K562 (cell line): ENCODE data around the gene PEDS1. TPM values are rescaled to one million over a fixed set of nuclear protein-coding genes. Genes with fewer than 3 reads are reported as not detected.

ENCODE experiments used
- ATAC-seq: fragments of 200-7000 bp; cut with Tn5 transposase; 3 replicates; pipeline ENCODE4 v1.9.1; 2020; ENCODE audit warnings: moderate library complexity
- BruUV-seq: library from RNA; stranded (reverse); fragments of 400-500 nt; replicated peaks from 2 replicates; lab custom pipeline; 2021; lab: Mats Ljungman, UMichigan
- CTCF ChIA-PET: fragments of 300-600 bp; formaldehyde crosslinking; extraction: SDS; loops from one replicate; lab custom pipeline; 2021; ENCODE audit warnings: low intra/inter-chr PET ratio; lab: Yijun Ruan, JAX
- POLR2A ChIA-PET: fragments of 300-600, 350-650 bp; sonication (Branson Sonifier 250); formaldehyde crosslinking; extraction: SDS; loops from one replicate; lab custom pipeline; 2021; ENCODE audit warnings: antibody characterized with exemption, inconsistent platforms; lab: Yijun Ruan, JAX
- DNase-seq, 4 experiments: peaks; one replicate each; pipeline versions ENCODE4 v3.0.0 to v3.0.0-alpha.2; 2011 to 2018; ENCODE audit warnings: low spot score in 3 of 4, mixed read lengths in 3 of 4; ENCODE audit errors: extremely low read depth in 1 of 4
- FAIRE-seq: peaks from 2 replicates; lab custom pipeline; 2011; peaks lifted over from hg19 to GRCh38; lab: Jason Lieb, UNC
- H2AFZ ChIP-seq: 2 replicates; pipeline ENCODE4 v1.6.0; 2011; ENCODE audit warnings: low read depth, low read length, control low read depth, inconsistent platforms
- H3K27ac ChIP-seq: fragments of 200-600 bp; 3 replicates; pipeline ENCODE4 v1.8.0; 2011; ENCODE audit warnings: low read depth, mild to moderate bottlenecking, control low read depth, inconsistent platforms, low read length, moderate library complexity, mixed read lengths; ENCODE audit errors: extremely low read depth
- H3K27me3 ChIP-seq, 2 experiments: fragments of 300-600 bp in 1 of 2; 2 replicates in 1 of 2; 3 replicates in 1 of 2; pipeline versions ENCODE4 v1.6.0 to v1.8.0; 2011; ENCODE audit warnings: inconsistent platforms in 2 of 2, low read length in 2 of 2, mild to moderate bottlenecking in 1 of 2, mixed read lengths in 1 of 2, moderate library complexity in 1 of 2; ENCODE audit not compliant: control insufficient read depth in 2 of 2, insufficient read depth in 2 of 2
- H3K36me3 ChIP-seq: fragments of 300-600 bp; 3 replicates; pipeline ENCODE4 v1.8.0; 2011; ENCODE audit warnings: mild to moderate bottlenecking, low read length, inconsistent platforms; ENCODE audit not compliant: control insufficient read depth, insufficient read depth
- H3K4me1 ChIP-seq, 2 experiments: fragments of 200-600 bp in 1 of 2; replicated peaks in 1 of 2; 2 replicates in 1 of 2; 3 replicates in 1 of 2; pipeline versions ENCODE4 v1.5.1 to v1.8.0; 2011; ENCODE audit warnings: inconsistent platforms in 2 of 2, low read length in 2 of 2, mild to moderate bottlenecking in 1 of 2, mixed read lengths in 1 of 2, moderate library complexity in 1 of 2; ENCODE audit not compliant: control insufficient read depth in 2 of 2, insufficient read depth in 2 of 2
- H3K4me2 ChIP-seq: 2 replicates; pipeline ENCODE4 v1.6.1; 2011; ENCODE audit warnings: low read length, control low read depth, inconsistent platforms, mixed read lengths; ENCODE audit not compliant: insufficient read depth
- H3K4me3 ChIP-seq: fragments of 200-600 bp; sonication (generic), shearing (Covaris generic); 2 replicates; pipeline ENCODE4 v1.5.1; 2016; ENCODE audit warnings: control low read depth, inconsistent platforms
- H3K79me2 ChIP-seq: fragments of 200-600 bp; 3 replicates; pipeline ENCODE4 v1.8.0; 2011; ENCODE audit warnings: low read length, inconsistent platforms; ENCODE audit not compliant: control insufficient read depth, insufficient read depth
- H3K9ac ChIP-seq, 2 experiments: 2 replicates each; pipeline versions ENCODE4 v1.6.0 to v1.6.1; 2011; ENCODE audit warnings: low read depth in 2 of 2, low read length in 2 of 2, control low read depth in 1 of 2, inconsistent platforms in 1 of 2, mild to moderate bottlenecking in 1 of 2, mixed read lengths in 1 of 2; ENCODE audit not compliant: insufficient read depth in 1 of 2
- H3K9me1 ChIP-seq: one replicate; pipeline ENCODE4 v1.6.0; 2011; ENCODE audit warnings: inconsistent platforms, mild to moderate bottlenecking, low read length, moderate library complexity; ENCODE audit not compliant: control insufficient read depth, insufficient read depth
- H3K9me3 ChIP-seq: replicated peaks from 2 replicates; pipeline ENCODE4 v1.5.1; 2011; ENCODE audit warnings: low read depth, low read length, inconsistent platforms; ENCODE audit not compliant: control insufficient read depth, insufficient read depth
- H4K20me1 ChIP-seq: replicated peaks from 2 replicates; pipeline ENCODE4 v1.6.1; 2011; ENCODE audit warnings: low read length, inconsistent platforms, mixed read lengths; ENCODE audit not compliant: control insufficient read depth, insufficient read depth
- BCOR ChIP-seq: fragments of 450-650 bp; IDR thresholded peaks from 2 replicates; pipeline ENCODE4 v1.6.1; 2016
- CSDE1 ChIP-seq, 2 experiments: fragments of 450-650 bp; IDR thresholded peaks; 2 replicates each; pipeline ENCODE4 v1.6.1; 2016; ENCODE audit warnings: mild to moderate bottlenecking in 1 of 2
- HDAC6 ChIP-seq: IDR thresholded peaks from 2 replicates; pipeline ENCODE4 v1.6.1; 2012; ENCODE audit warnings: low read depth, mild to moderate bottlenecking, control low read depth, inconsistent platforms, low read length, moderate library complexity
- MED1 ChIP-seq: sonication (generic); formaldehyde crosslinking; IDR thresholded peaks from 2 replicates; pipeline ENCODE4 v1.8.1; 2023; ENCODE audit warnings: missing genetic modification reagents, borderline replicate concordance
- RBM25 ChIP-seq: fragments of 200-400 bp; formaldehyde crosslinking; IDR thresholded peaks from 2 replicates; pipeline ENCODE4 v1.6.1; 2018; ENCODE audit warnings: low read length, low read depth, moderate library complexity; ENCODE audit not compliant: severe bottlenecking
- RCOR1 ChIP-seq, 2 experiments: IDR thresholded peaks; 2 replicates each; pipeline ENCODE4 v1.6.1; 2012; ENCODE audit warnings: low read depth in 2 of 2, low read length in 2 of 2, borderline replicate concordance in 1 of 2, improper control_type of control experiment in 1 of 2
- TCFL5 ChIP-seq: fragments of 250-450 bp; sonication (Bioruptor Pico); conservative IDR thresholded peaks from 2 replicates; pipeline ENCODE4 v1.6.1; 2021; ENCODE audit warnings: mild to moderate bottlenecking, moderate library complexity, matching md5 sums
- ZBTB9 ChIP-seq: fragments of 450-650 bp; formaldehyde crosslinking; IDR thresholded peaks from 2 replicates; pipeline ENCODE4 v1.4.0; 2020; ENCODE audit warnings: mild to moderate bottlenecking, moderate library complexity
- ZKSCAN8 ChIP-seq: fragments of 200-800 bp; sonication (Bioruptor generic); IDR thresholded peaks from 2 replicates; pipeline ENCODE4 v1.6.1; 2016; ENCODE audit warnings: missing genetic modification characterization, missing compliant biosample characterization
- ZNF280A ChIP-seq: fragments of 450-650 bp; IDR thresholded peaks from 2 replicates; pipeline ENCODE4 v1.6.1; 2018; ENCODE audit warnings: mild to moderate bottlenecking, low read depth; ENCODE audit not compliant: partially characterized antibody
- WGBS: fragments of 100-300 bp; shearing (Covaris generic); methylation state at CpG from one replicate; pipeline ENCODE4 v1.1.6; 2016; ENCODE audit warnings: low coverage, mixed read lengths; ENCODE audit not compliant: insufficient coverage; ENCODE audit errors: missing lambda C conversion rate; 5-methylcytosine and 5-hydroxymethylcytosine counted together
- in situ Hi-C: fragments of 300-500 bp; cut with MboI; formaldehyde crosslinking; loops from 4 replicates; pipeline ENCODE4 v1.15.0; 2018; ENCODE audit warnings: inconsistent platforms, mixed read lengths
- intact Hi-C: fragments of 100-400 bp; cut with micrococcal nuclease; formaldehyde crosslinking; loops from 2 replicates; pipeline ENCODE4 v1.14.2; 2022
- polyA plus RNA-seq, 8 experiments: library from polyadenylated mRNA; depleted of rRNA in 4 of 8; stranded (reverse) in 5 of 8; unstranded in 3 of 8; fragments of >200 nt; fragmentation: Nextera tagmentation in 2 of 8; fragmentation: Illumina TruSeq in 1 of 8; extraction: Ambion mirVana in 2 of 8; extraction: Trizol in 1 of 8; gene quantifications; 2 replicates each; pipeline versions ENCODE4 v1.2.1 to v1.2.3, GENCODE V29; 2011 to 2014; ENCODE audit warnings: inconsistent platforms in 1 of 8, missing spikeins in 1 of 8
- total RNA-seq, 7 experiments: library from RNA; depleted of rRNA in 6 of 7; stranded (reverse); fragments of >200 nt in 6 of 7; fragmentation: Illumina TruSeq in 2 of 7; extraction: Trizol in 2 of 7; gene quantifications; 2 replicates each; pipeline versions ENCODE4 v1.2.1 to v1.2.3, GENCODE V29; 2011 to 2021; ENCODE audit warnings: low replicate concordance in 1 of 7

PEDS1 gene
- total and polyA plus RNA-seq, 9 of the 15 experiments (the other 6 are each of a cell fraction or from before 2014, with no cell fraction given): 2.9 to 38.5 (median 24.2) TPM

- intact Hi-C loops: loop anchor here (5.0 to 10.0 kb wide), 2 partner anchors 387 to 609 kb away; partner anchors contain the start of gene BCAS4
Observed at GRCh38 chr20:50185426-50185825, 31.9 kb upstream of the PEDS1 start.

More at GRCh38 chr20:50185426-50185825, 31.9 kb upstream of the PEDS1 start:
- Histone ChIP-seq H3K9me1 (no peaks in the 10 kb centered on the region), H3K36me3 (no peaks in the 10 kb centered on the region), H4K20me1 (no peaks in the 10 kb centered on the region), H3K27ac (no peak overlapping the region), H3K9me3 (no peaks in the 10 kb centered on the region), H3K27me3 (no peaks in the 10 kb centered on the region), H3K4me1 (peaks cover 22 to 35% of the 10 kb centered on the region in 2 experiments; a peak in 4 of 5 replicates), H2AFZ (0 out of 2 replicates have a peak overlapping the region, but pooled peaks have one; percentile 36), H3K4me3 (no peak overlapping the region), H3K9ac (no peak overlapping the region), H3K4me2 (no peak overlapping the region), H3K79me2 (no peaks in the 10 kb centered on the region)
- in situ Hi-C loops: loop anchor here (5.0 kb wide), 2 partner anchors 277 to 392 kb away; no protein-coding TSS in a partner anchor
- BruUV-seq: no TSS peak
- no peak for DNase-seq
- ChIA-PET CTCF (interaction anchor here (0.7 to 4.7 kb wide), 3 partner anchors 277 to 394 kb away, joined by 4 to 58 read pairs (median 20); no protein-coding TSS in a partner anchor), POLR2A (no interaction called here)
- 51% methylated on average over 5 of the region's 5 CpGs for WGBS
- no peak for FAIRE-seq
- TF ChIP-seq ZNF280A: no peak
- TF ChIP-seq BCOR: 0 out of 2 replicates have a peak, but pooled peaks have one; percentile 13
- no peak for TF ChIP-seq MED1 (CRISPR knock-in tag)
- no peak for TF ChIP-seq CSDE1 (IDR thresholded peaks at IDR 0.05)
- TF ChIP-seq RBM25: peak; percentile 48
- TF ChIP-seq HDAC6: no peak
- TF ChIP-seq ZKSCAN8 (CRISPR knock-in tag): no peak
- no peak for TF ChIP-seq RCOR1 (IDR thresholded peaks at IDR 0.05; ENCODE audit: borderline replicate concordance in 1 of 2, low read depth in 2 of 2, low read length in 2 of 2)
- TF ChIP-seq TCFL5: no peak
- no peak for TF ChIP-seq ZBTB9 (CRISPR knock-in tag)
- ATAC-seq: no peak
